H54 (cell line): ENCODE data around the gene AGAP2.

Experiments
- DNase-seq: peaks from one replicate; pipeline ENCODE4 v3.0.0; 2011; ENCODE audit warnings: low spot score, mixed read lengths; ENCODE audit not compliant: insufficient read length
- FAIRE-seq: peaks from 3 replicates; lab custom pipeline; 2011; peaks lifted over from hg19 to GRCh38; lab: Jason Lieb, UNC
- POLR2A ChIP-seq: IDR thresholded peaks from 2 replicates; pipeline ENCODE4 v1.6.1; 2011; ENCODE audit warnings: low read depth, mild to moderate bottlenecking, low read length

Gene AGAP2

DNA sequence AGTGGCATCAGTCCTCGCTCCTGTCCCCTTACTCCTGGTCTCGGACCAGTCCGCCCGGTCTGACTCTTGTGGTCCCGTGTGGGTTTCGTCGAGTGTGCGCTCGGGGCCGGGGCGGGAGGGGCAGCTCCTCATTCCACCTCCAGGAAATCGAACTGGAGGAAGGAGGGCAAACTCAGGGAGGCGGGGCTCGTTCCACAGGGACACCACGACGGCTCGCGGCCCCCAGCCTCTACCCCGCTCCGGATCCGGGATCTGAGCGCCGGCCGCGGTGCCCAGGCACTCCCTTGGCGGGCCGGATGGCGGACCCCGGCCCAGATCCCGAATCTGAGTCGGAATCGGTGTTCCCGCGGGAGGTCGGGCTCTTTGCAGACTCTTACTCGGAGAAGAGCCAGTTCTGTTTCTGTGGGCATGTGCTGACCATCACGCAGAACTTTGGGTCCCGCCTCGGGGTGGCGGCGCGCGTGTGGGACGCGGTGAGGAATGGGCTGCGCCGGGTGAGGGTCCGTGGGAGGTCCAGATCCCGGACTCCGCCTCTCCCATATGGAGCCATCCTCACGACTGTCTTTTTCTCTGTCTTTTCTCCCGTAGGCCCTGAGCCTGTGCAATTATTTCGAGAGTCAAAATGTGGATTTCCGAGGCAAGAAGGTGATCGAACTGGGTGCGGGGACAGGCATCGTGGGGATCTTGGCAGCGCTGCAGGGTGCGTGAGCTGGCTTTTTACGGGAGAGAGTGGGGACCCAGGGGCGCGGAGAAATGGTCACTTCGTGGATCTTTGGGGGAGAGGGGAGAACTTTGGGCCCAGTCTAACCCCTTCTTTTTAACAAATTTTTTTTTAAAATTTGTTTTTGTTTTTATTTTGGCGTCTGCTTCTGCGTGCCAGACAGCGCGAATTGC is 34.1 kb upstream of the AGAP2 start, which contains the start of gene EEF1AKMT3:
Gene EEF1AKMT3, plus strand, starts transcription at position 186 of the 894 bp plus-strand sequence. Its CDS starts 111 bp downstream, at position 297.
- TF ChIP-seq POLR2A = peak; percentile 27; the same call in 1 of the 2 replicates
- peak; percentile 78 for DNase-seq
- no peak for FAIRE-seq

DNA sequence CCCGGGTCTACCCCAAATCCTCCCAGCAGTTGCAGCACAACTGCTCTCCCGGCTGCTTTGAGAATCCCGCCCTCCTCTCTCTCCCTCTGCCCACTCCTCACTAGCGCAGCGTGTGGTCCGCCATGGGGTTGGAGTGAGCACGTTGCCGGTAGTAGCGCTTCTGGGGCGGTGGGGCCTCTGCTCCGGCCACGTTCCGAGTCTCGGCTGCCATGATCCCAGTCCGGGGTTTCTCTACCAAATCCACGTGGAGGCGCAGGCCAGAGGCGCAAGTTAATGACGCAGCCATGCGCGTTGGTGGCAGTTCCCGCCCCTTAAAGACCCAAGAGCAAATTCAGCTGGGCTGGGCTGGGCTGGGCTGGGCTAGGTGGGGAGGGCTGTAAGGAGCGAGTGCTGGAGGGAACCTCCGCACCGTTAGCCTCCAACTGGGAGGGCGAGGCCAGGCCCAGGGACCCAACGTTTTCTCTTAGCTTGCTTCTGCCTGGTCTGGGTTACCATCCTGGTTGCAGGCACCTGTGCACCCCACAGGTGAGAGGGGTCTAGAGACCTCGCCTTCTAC is 33.4 kb upstream of the AGAP2 start, which contains the start of gene METTL1:
Gene METTL1, minus strand, starts transcription at position 233 of the 556 bp plus-strand sequence. Its CDS starts 22 bp downstream, at position 211.
- DNase-seq (peak; percentile 91), FAIRE-seq (no peak)
- peak; percentile 44; the same call in 1 of the 2 replicates for TF ChIP-seq POLR2A

DNA sequence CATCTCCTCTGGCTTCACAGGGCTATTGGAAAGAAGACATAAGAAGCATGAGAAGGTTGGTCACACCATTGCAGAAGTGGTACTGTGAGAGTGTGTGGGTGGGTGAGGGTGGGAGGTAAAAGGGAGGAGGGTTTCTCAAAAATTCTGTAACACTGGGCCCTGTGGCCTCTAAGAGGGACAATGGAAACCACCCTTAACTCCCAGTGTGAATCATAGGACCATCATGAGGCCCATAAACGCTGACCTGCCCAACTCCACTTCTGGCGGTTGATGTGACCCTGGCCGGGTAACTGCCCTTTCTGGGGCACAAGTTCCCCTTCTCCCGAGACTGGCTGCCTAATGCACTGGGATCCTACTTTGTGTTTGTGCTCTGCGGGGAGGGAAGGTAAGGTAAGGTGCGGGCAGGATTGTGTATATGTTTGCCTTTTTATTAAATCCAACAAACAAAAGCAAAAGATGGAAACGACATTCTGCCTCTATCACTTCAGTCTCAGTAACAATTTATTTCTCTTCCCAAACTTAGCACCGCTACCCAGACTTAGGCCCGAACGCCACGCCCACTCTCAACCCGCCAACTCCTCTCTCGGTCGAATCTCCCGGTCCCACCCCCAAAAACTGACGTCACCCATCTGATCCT is 32.8 kb upstream of the AGAP2 start:
- no peak for TF ChIP-seq POLR2A
- FAIRE-seq (no peak), DNase-seq (peak; percentile 93)

DNA sequence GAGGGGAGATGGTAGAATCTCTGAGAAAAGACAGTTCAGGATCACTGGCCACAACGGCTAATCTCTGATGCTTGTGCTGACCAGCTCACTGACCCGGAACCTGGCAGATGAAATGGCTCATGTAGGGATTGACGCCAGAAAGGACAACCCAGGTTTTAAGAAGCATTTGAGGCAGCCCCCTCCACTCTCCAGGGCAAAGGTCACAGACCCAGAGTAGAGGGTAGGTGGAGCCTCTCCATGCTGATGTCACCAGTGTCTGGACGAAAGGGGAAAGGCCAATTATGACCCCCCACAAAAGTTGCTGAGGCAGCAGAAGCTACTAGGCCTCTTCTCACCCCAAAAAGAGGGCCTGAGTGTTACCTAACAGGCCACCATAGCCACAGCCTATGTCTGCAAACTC is 32.2 kb upstream of the AGAP2 start:
- FAIRE-seq = no peak
- DNase-seq = no peak
- no peak for TF ChIP-seq POLR2A

DNA sequence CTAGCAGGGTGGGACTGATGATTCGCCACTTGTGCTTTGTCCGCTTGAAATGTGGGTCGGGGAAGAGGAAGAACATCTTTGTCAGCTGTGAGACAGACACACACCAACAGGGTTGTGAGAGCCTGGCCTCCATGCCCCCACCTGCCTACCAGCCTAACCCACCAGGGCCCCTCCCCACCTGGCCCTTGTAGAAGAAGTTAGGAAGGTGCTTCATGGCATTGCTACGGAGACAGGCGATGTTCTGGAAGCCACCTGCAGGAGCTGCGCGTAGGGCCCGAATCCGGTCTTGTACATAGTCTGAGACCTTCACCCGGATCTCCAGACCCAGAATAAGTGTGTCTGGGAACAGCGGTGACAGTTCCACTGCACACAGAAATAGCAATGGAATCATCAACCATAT is 31.1 kb upstream of the AGAP2 start:
- no peak for TF ChIP-seq POLR2A
- no peak for DNase-seq
- FAIRE-seq = no peak

DNA sequence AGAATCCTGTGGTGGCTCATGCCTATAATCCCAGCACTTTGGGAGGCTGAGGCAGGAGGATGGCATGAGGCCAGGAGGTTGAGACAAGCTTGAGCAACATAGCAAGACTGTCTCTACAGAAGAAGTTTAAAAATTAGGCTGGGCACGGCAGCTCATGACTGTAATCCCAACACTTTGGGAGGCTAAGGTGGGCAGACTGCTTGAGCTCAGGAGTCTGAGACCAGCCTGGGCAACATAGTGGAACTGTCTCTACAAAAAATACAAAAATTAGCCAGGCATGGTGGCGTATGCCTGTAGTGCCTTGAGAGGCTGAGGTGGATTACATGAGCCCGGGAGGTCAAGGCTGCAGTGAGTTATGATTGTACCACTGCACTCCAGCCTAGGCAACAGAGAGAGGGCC is 29.3 kb upstream of the AGAP2 start:
- FAIRE-seq (no peak), DNase-seq (no peak)
- TF ChIP-seq POLR2A = no peak

DNA sequence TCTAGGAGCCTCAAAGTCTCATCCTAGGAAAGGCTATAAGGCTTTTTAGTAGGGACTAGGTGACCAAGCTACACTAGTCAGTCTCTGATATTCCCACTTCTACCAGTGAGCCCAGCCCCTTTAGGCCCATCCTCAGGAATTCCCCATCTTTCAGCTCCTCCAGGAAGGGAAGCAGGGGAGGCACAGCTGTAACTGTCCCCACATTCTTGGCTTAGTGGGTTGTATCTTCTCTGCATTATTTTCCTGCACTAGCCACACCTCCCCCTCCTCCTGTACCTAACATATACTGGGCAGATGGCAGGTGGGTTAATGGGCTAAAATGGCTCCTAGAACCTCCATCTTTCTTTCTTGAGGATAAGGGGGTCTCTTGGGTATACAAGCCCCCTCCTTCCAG is 28.8 kb upstream of the AGAP2 start:
- no peak for TF ChIP-seq POLR2A
- FAIRE-seq = no peak
- no peak for DNase-seq

DNA sequence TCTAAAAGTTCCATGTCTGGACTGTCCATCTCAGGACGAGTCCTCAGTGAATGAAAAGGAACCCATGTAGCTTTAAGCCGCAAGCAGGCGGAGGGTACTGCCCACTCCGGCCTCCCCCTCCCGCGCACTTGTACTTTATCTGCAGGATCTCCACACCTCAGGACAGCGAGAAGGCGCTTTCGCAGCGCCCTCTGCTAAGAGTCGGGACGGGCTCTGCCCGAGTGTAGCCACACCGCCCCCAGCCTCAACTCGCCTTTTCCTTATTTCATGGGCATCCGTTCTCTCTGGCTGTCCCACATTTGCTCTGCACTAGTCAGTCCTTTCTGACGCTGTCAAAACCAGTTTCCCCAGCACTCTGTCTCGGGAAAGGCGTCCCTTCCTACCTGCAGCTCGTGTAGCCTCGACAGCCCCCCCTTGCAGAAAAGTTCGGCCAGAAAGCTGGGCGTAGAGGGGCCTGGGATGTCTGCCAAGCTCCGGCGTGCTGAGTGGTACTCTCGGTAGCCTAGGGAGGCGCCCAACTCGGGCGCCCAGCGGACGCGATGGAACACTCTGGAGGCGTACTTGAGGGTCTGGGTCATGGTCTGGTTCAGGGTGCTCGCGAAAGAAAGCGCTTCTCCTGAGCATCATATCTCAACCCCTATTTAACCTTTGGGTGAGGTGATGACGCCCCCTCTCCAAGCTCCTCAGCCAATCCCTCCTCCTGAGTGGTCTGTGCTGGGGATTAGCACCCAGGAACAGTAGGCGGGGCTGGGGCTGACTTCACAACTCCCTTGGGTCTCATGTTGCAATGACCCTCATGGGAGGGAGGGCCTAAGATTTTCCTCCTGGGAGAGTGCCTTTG is 28.1 kb upstream of the AGAP2 start, which contains the start of gene CYP27B1:
Gene CYP27B1, minus strand, starts transcription at position 615 of the 841 bp plus-strand sequence. Its CDS starts 37 bp downstream, at position 578.
- no peak for DNase-seq
- FAIRE-seq = no peak
- no peak for TF ChIP-seq POLR2A

DNA sequence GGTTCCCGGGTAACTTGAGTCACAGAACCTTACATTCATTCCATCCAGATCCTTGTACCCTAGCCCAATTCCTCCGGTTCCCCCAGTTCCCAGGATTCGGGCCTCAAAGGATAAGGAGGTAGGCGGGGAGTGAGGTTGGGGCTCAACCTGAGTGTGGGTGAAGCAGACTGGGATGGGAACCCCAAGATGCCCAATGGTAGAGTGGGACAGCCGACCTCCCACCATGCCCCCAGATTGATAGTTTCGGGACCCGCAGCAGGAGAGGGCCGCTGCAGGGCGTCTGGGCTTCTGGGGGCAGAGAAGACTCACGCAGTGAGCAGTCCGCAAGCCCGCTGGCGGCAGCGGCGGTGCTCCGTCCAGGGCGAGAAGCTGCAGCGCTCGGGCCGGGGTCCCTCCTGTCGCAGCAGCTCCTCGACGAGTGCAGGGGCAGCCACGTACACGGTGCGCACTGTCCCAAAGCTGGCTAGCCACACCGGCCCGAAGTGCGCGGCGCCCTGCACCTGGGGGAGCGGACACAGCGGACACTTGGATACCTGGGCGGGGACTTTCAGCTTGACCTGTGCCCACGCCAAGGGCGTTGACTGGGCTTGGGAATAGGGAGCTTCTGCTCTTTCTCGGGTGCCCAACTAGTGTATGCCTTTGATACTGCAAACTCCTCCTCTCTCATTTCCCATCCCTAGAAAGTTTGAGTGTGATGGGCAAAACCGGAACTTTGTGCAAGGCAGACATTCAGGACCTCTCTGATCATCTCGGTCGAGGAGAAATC is 27.3 kb upstream of the AGAP2 start:
- FAIRE-seq = no peak
- no peak for TF ChIP-seq POLR2A
- no peak for DNase-seq

DNA sequence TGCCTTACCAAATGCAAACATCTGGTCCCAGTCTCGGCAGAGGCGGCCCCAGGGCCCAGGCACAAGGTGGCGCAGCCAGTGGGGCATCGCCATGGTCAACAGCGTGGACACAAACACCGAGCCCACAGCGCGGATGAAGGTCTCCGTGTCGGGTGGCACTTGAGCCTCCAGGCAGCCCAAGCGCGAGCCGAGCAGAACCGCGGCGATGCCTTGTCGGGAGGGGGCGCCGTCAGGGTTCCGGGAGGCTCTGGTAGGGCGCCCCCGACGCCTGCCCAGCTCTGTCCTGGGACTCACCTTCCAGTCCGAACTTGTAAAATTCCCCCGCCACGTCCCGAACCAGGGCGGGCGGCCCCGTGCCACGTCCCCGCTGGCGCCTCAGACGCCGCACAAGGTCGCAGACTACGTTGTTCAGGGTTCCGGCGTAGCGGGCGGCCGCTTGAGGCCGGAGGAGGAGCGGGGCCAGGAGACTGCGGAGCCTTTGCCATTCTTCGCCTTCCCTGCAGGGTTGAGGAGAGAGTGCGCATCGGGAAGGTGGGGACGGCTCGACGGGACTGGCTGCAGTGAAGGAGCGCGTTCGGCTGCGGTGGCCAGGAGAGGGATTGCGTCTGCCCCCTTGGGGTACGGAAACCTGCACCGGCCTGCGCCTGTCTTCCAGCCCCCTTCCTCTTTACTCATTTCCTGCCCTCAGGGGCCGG is 26.6 kb upstream of the AGAP2 start:
- TF ChIP-seq POLR2A = no peak
- DNase-seq = no peak
- FAIRE-seq = no peak

DNA sequence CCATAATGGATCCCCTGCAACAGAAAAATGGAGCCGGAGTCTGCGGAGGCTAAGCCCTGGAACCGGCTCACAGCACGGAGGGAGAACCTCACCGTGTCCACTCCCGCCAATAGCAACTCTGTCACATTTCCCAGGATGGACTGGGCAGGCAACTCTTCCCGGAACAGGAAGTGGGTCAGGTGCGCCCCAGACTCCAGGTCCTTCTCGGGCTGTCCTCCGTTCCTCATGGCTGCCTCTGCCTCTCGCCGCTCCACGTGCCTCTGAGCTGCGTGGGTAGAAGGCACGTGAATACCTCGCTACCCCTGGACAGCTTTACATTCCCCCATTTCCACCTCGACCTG is 26.1 kb upstream of the AGAP2 start:
- FAIRE-seq (no peak), DNase-seq (no peak)
- no peak for TF ChIP-seq POLR2A

DNA sequence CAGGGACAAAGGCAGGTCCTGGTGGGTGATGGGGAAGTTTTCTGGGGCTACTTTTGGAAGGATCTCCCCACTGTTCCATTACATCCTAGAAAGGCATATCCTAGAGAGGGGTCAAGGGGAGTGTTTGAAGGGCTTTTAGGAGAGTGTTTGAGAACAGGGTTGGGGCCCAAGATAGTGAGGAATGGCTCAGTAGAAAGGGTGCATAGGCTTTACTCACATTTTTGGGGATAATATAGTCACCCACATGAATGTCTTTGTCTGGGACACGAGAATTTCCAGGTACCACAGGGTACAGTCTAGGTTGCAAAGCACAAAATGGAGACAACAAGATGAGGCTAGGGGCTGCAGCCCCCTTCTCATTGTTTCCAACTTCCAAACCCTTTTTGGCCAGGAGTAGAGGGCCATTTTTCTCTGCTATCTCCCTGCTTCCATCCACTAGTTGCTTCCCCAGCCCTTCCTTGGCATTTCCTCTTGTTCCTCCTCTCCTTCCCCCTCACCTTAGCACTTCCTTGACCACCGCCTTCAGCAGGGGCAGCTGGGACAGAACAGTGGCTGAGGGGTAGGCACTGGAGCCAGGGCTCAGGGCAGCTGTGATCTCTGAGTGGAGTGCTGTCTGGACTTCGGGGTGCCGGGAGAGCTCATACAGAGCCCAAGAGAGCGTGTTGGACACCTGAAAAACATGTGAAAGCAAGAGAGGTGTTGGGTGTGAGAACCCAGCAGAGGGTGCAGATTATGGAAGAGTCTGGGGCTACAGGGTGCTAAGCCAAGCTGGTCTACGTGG is 25.5 kb upstream of the AGAP2 start:
- DNase-seq = no peak
- no peak for TF ChIP-seq POLR2A
- FAIRE-seq = no peak
